ENCODE results near the gene SRD5A1. TPM values are rescaled to one million over a fixed set of nuclear protein-coding genes. Genes with fewer than 3 reads are reported as not detected.

SRD5A1 gene
- total RNA-seq, result 10 to 100 TPM in 3 of 4 donors, 1 to 10 TPM in 1; 9.0 to 79.8 (median 17.0) TPM

GRCh38 chr5:6632888-6633468, at the start of gene SRD5A1, which contains the start of gene NSUN2:
Gene SRD5A1, plus strand, starts transcription at chr5:6633440. Its CDS starts 137 bp downstream, at chr5:6633577.
Gene NSUN2, minus strand, starts transcription at chr5:6633044. Its CDS starts 65 bp downstream, at chr5:6632979.
- WGBS, 2 donors (ENCODE audit: low coverage in 1 of 2), result 0% methylated on average over 62 of the region's 66 CpGs; no CpG with 5 or more reads in 1 of the 2 donors
- Histone ChIP-seq H3K27me3 (no peaks in the 10 kb centered on the region), H3K27ac (peak within 1 kb of the TSS; percentile 85 to 94 (median 92)), H3K4me1 (peaks cover 9 to 27% (median 22%) of the 10 kb centered on the region in 4 donors), H3K9me3 (no peaks in the 10 kb centered on the region), H3K36me3 (peaks cover 0 to 18% (median 7%) of the 10 kb centered on the region in 4 donors), H3K4me3 (peak within 1 kb of the TSS; percentile 89 to 93 (median 92))
- DNase-seq, result peak; percentile 94
- in situ Hi-C loops (cut with MboI; ENCODE audit: low pct_ligation_motif_present in 1 of 4, low pct_unique_long_range_greater_than_20kb in 1 of 4, low sequenced_read_pairs in 3 of 4), result loop anchor here in 2 of 4 donors (10.0 to 25.0 kb wide), 2 partner anchors 82 to 104 kb away; partner anchors contain the start of gene TENT4A (in 1 of the 2)
- intact Hi-C loops (cut with DNase I; ENCODE audit: low total_unique reads), result loop anchor here (2.0 to 5.0 kb wide), 2 partner anchors 79 to 112 kb away; partner anchors contain the start of gene TENT4A
- no peak for TF ChIP-seq CTCF (IDR thresholded peaks at IDR 0.05)
- TF ChIP-seq POLR2A (IDR thresholded peaks at IDR 0.05), result peak; percentile 55
- TF ChIP-seq EP300 (IDR thresholded peaks at IDR 0.05; ENCODE audit: low read depth), result no peak
- TF ChIP-seq POLR2AphosphoS5 (IDR thresholded peaks at IDR 0.05), result peak; percentile 40 to 75 (median 75)

GRCh38 chr5:6584101-6584645, 49.1 kb upstream of the SRD5A1 start:
- no peak for DNase-seq
- H3K9me3 ChIP-seq, result no peaks in the 10 kb centered on the region
- intact Hi-C loops (cut with DNase I; ENCODE audit: low total_unique reads) (no loop called here), in situ Hi-C loops (cut with MboI; ENCODE audit: low pct_ligation_motif_present in 1 of 4, low pct_unique_long_range_greater_than_20kb in 1 of 4, low sequenced_read_pairs in 3 of 4) (loop anchor here in 1 of 4 donors (25.0 kb wide), 1 partner anchor 1097 kb away; no protein-coding TSS in a partner anchor)
- H3K4me1 ChIP-seq, result peaks cover 0 to 13% (median 7%) of the 10 kb centered on the region in 4 donors
- H3K27ac ChIP-seq, result no peak overlapping the region
- H3K27me3 ChIP-seq, result peaks cover 33% of the 10 kb centered on the region
- 40 to 77% methylated on average over 1 to 6 of the region's 6 CpGs for WGBS, 2 donors (ENCODE audit: low coverage in 1 of 2)
- no peak overlapping the region for H3K4me3 ChIP-seq
- H3K36me3 ChIP-seq, result no peaks in the 10 kb centered on the region
- TF ChIP-seq EP300 (IDR thresholded peaks at IDR 0.05; ENCODE audit: low read depth), result no peak
- TF ChIP-seq POLR2A (IDR thresholded peaks at IDR 0.05), result no peak

GRCh38 chr5:6584727-6585126, 48.5 kb upstream of the SRD5A1 start:
- no peak for TF ChIP-seq EP300 (IDR thresholded peaks at IDR 0.05; ENCODE audit: low read depth)
- TF ChIP-seq POLR2AphosphoS5 (IDR thresholded peaks at IDR 0.05), result no peak
- TF ChIP-seq POLR2A (IDR thresholded peaks at IDR 0.05), result no peak
- TF ChIP-seq CTCF (IDR thresholded peaks at IDR 0.05), result no peak
- no peak overlapping the region for H3K27ac ChIP-seq
- H3K27me3 ChIP-seq, result peaks cover 33% of the 10 kb centered on the region
- peaks cover 0 to 13% (median 7%) of the 10 kb centered on the region in 4 donors for H3K4me1 ChIP-seq
- intact Hi-C loops (cut with DNase I; ENCODE audit: low total_unique reads) (no loop called here), in situ Hi-C loops (cut with MboI; ENCODE audit: low pct_ligation_motif_present in 1 of 4, low pct_unique_long_range_greater_than_20kb in 1 of 4, low sequenced_read_pairs in 3 of 4) (loop anchor here in 1 of 4 donors (25.0 kb wide), 1 partner anchor 1097 kb away; no protein-coding TSS in a partner anchor)
- no peak overlapping the region for H3K4me3 ChIP-seq
- H3K36me3 ChIP-seq, result no peaks in the 10 kb centered on the region
- 80% methylated on average over 8 of the region's 8 CpGs; no CpG with 5 or more reads in 1 of the 2 donors for WGBS, 2 donors (ENCODE audit: low coverage in 1 of 2)
- DNase-seq, result no peak
- H3K9me3 ChIP-seq, result no peaks in the 10 kb centered on the region

- Histone ChIP-seq H3K27me3 (peaks cover 33% of the 10 kb centered on the region), H3K36me3 (no peaks in the 10 kb centered on the region), H3K27ac (no peak overlapping the region), H3K4me1 (peaks cover 0 to 13% (median 7%) of the 10 kb centered on the region in 4 donors), H3K4me3 (no peak overlapping the region), H3K9me3 (no peaks in the 10 kb centered on the region)
- DNase-seq, result no peak
- 61% methylated on average over 6 of the region's 6 CpGs; no CpG with 5 or more reads in 1 of the 2 donors for WGBS, 2 donors (ENCODE audit: low coverage in 1 of 2)
- intact Hi-C loops (cut with DNase I; ENCODE audit: low total_unique reads), result no loop called here
- TF ChIP-seq POLR2A (IDR thresholded peaks at IDR 0.05), result no peak
- no peak for TF ChIP-seq EP300 (IDR thresholded peaks at IDR 0.05; ENCODE audit: low read depth)
- no peak for TF ChIP-seq CTCF (IDR thresholded peaks at IDR 0.05)
- TF ChIP-seq POLR2AphosphoS5 (IDR thresholded peaks at IDR 0.05), result no peak
- in situ Hi-C loops (cut with MboI; ENCODE audit: low pct_ligation_motif_present in 1 of 4, low pct_unique_long_range_greater_than_20kb in 1 of 4, low sequenced_read_pairs in 3 of 4), result loop anchor here in 1 of 4 donors (25.0 kb wide), 1 partner anchor 1098 kb away; no protein-coding TSS in a partner anchor
Measured at GRCh38 chr5:6585168-6585567, 48.1 kb upstream of the SRD5A1 start.

Data from transverse colon (tissue), 4 donors.